ENCODE data around the gene TRIML2. TPM values are rescaled to one million over a fixed set of nuclear protein-coding genes. Genes with fewer than 3 reads are reported as not detected.
"Not testable (repeated sequence)": the region's sequence is repeated elsewhere in the genome, so short reads cannot be mapped to it uniquely, and the experiment has no call there.

Gene TRIML2
- total and polyA plus RNA-seq, 4 experiments from 2014 or later: not detected

DNA sequence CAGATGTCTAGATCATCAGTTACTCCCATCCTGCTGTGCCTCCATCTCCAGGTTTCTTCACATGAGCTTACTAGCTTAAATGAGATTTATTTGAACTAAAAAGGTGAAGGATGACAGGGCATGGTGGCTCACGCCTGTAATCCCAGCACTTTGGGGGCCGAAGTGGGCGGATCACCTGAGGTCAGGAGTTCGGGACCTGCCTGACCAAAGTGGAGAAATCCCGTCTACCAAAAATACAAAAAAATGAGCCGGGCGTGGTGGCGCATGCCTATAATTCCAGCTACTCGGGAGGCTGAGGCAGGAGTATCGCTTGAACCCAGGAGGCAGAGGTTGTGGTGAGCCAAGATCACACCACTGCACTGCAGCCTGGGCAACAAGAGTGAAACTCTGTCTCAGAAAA, 63.9 kb downstream of the TRIML2 start:
- H3K4me1 Mint-ChIP-seq; H3K27ac Mint-ChIP-seq; H3K27me3 ChIP-seq (ENCODE audit: insufficient read depth, low read length); H3K36me3 Mint-ChIP-seq; H3K4me1 ChIP-seq (ENCODE audit: insufficient read depth, low read length); H3K4me3 ChIP-seq (ENCODE audit: low read length in 2 of 2); DNase-seq; H3K27ac ChIP-seq (ENCODE audit: low read depth, low read length); H3K4me3 Mint-ChIP-seq; H3K9me3 ChIP-seq (ENCODE audit: control insufficient read depth in 1 of 2, low read length in 2 of 2); H3K36me3 ChIP-seq (ENCODE audit: insufficient read depth, low read length); CTCF ChIA-PET (ENCODE audit: partially characterized antibody); intact Hi-C loops (cut with micrococcal nuclease); H3K27me3 Mint-ChIP-seq; POLR2A ChIA-PET (ENCODE audit: partially characterized antibody): not testable (repeated sequence)
- peaks cover 0 to 14% (median 3%) of the 10 kb centered on the region in 8 donors for H3K9me3 Mint-ChIP-seq

DNA sequence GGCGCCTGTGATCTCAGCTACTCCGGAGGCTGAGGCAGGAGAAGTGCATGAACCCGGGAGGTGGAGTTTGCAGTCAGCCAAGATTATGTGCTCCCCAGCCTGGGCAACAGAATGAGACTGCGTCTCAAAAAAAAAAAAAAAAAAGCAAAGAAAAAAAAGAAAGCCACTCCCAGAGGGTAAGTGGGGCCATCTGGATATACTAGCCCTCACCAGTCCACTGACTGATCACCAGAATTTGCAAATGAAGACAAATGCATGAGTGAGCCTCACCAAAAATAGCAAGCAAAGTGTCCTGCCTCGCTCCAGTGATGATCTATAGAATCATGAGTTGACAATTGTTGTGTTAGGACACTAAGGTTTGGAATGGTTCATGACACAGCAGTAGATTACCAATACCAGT, 66.2 kb downstream of the TRIML2 start:
- H3K4me3 Mint-ChIP-seq: no peak overlapping the region
- H3K27ac ChIP-seq (ENCODE audit: low read depth, low read length): no peak overlapping the region
- POLR2A ChIA-PET (ENCODE audit: partially characterized antibody): no interaction called here
- no peaks in the 10 kb centered on the region for H3K4me1 ChIP-seq (ENCODE audit: insufficient read depth, low read length)
- H3K4me1 Mint-ChIP-seq: no peaks in the 10 kb centered on the region
- no peaks in the 10 kb centered on the region for H3K36me3 ChIP-seq (ENCODE audit: insufficient read depth, low read length)
- CTCF ChIA-PET (ENCODE audit: partially characterized antibody): no interaction called here
- no peak overlapping the region for H3K4me3 ChIP-seq (ENCODE audit: low read length in 2 of 2)
- DNase-seq: no peak
- H3K27me3 Mint-ChIP-seq: no peaks in the 10 kb centered on the region
- no peak overlapping the region for H3K27ac Mint-ChIP-seq
- H3K27me3 ChIP-seq (ENCODE audit: insufficient read depth, low read length): no peaks in the 10 kb centered on the region
- peaks cover 0 to 21% (median 6%) of the 10 kb centered on the region in 8 donors for H3K9me3 Mint-ChIP-seq
- no peaks in the 10 kb centered on the region for H3K9me3 ChIP-seq (ENCODE audit: control insufficient read depth in 1 of 2, low read length in 2 of 2)
- intact Hi-C loops (cut with micrococcal nuclease): no loop called here
- no peaks in the 10 kb centered on the region for H3K36me3 Mint-ChIP-seq

DNA sequence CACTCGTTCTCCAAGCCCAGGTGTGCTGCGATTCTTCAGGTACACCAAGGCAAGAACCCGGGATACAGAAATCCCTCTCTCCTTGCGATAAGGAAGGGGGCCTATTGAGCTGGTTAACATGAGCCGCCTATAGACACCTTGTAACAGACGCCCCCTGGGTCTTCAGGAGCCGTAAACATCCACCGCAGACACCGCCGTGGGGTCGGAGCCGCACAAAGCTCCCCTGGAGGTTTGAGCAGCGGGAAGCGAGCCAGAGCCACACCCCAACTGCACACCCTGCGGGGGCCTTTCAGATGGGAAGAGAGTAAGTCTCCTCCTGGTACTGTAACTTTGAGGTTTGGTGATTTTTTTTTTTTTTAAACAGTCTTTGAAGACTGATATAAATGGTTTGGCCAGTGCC, 67.2 kb downstream of the TRIML2 start:
- POLR2A ChIA-PET (ENCODE audit: partially characterized antibody): no interaction called here
- Mint-ChIP-seq H3K27ac (no peak overlapping the region), H3K4me1 (no peaks in the 10 kb centered on the region), H3K36me3 (no peaks in the 10 kb centered on the region), H3K9me3 (peaks cover 0 to 21% (median 6%) of the 10 kb centered on the region in 8 donors), H3K4me3 (no peak overlapping the region), H3K27me3 (no peaks in the 10 kb centered on the region)
- CTCF ChIA-PET (ENCODE audit: partially characterized antibody): no interaction called here
- Histone ChIP-seq H3K27ac (ENCODE audit: low read depth, low read length) (no peak overlapping the region), H3K36me3 (ENCODE audit: insufficient read depth, low read length) (no peaks in the 10 kb centered on the region), H3K4me3 (ENCODE audit: low read length in 2 of 2) (no peak overlapping the region), H3K27me3 (ENCODE audit: insufficient read depth, low read length) (no peaks in the 10 kb centered on the region), H3K9me3 (ENCODE audit: control insufficient read depth in 1 of 2, low read length in 2 of 2) (no peaks in the 10 kb centered on the region), H3K4me1 (ENCODE audit: insufficient read depth, low read length) (no peaks in the 10 kb centered on the region)
- intact Hi-C loops (cut with micrococcal nuclease): no loop called here
- DNase-seq: no peak

GRCh38 chr4:188041721-188042120, 67.7 kb downstream of the TRIML2 start:
- Histone ChIP-seq H3K27me3 (ENCODE audit: insufficient read depth, low read length) (no peaks in the 10 kb centered on the region), H3K27ac (ENCODE audit: low read depth, low read length) (no peak overlapping the region), H3K4me1 (ENCODE audit: insufficient read depth, low read length) (no peaks in the 10 kb centered on the region), H3K4me3 (ENCODE audit: low read length in 2 of 2) (no peak overlapping the region), H3K9me3 (ENCODE audit: control insufficient read depth in 1 of 2, low read length in 2 of 2) (no peaks in the 10 kb centered on the region), H3K36me3 (ENCODE audit: insufficient read depth, low read length) (no peaks in the 10 kb centered on the region)
- Mint-ChIP-seq H3K4me3 (no peak overlapping the region), H3K4me1 (no peaks in the 10 kb centered on the region), H3K9me3 (peaks cover 0 to 21% (median 6%) of the 10 kb centered on the region in 8 donors), H3K27ac (no peak overlapping the region), H3K36me3 (no peaks in the 10 kb centered on the region), H3K27me3 (no peaks in the 10 kb centered on the region)
- CTCF ChIA-PET (ENCODE audit: partially characterized antibody): no interaction called here
- DNase-seq: no peak
- POLR2A ChIA-PET (ENCODE audit: partially characterized antibody): no interaction called here
- intact Hi-C loops (cut with micrococcal nuclease): no loop called here

Other genes starting within 250 kb of the TRIML2 start
- not detected for gene ZFP42, start 113.8 kb downstream of the TRIML2 start, total RNA-seq
- gene ZFP42, start 113.8 kb downstream of the TRIML2 start, polyA plus RNA-seq: not detected
- gene TRIML1, start 29.8 kb upstream of the TRIML2 start, total RNA-seq: not detected
- gene TRIML1, start 29.8 kb upstream of the TRIML2 start, polyA plus RNA-seq: not detected

All from CD4-positive, alpha-beta memory T cell (primary cell).